ENCODE results near the gene TRPV3.
"Not testable (repeated sequence)": the region's sequence is repeated elsewhere in the genome, so short reads cannot be mapped to it uniquely, and the experiment has no call there.

The TRPV3 gene

DNA sequence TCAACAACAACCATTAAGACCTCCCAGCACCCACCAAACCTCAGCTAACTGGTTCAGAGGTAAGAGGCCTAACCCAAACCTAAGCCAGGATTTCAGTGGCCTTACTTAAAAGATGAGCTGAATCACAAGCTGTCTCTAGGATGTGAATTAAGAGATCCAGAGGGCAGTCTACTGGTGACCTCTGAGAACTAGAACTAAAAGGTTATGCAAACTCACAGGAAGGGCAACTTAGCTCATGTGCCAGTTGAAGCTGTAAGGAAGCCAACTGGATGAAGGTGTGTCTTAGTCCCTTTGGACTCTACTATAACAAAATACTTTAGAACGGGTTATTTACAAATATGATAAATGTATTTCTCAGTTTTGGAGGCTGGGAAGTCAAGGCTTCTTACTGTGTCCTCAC lies 91.3 kb downstream of the TRPV3 start:
- DNase-seq (ENCODE audit: low spot score); H3K9ac ChIP-seq (ENCODE audit: low read depth, low read length, poor library complexity): not testable (repeated sequence)
- no CpG with 5 or more reads among the region's 1 CpG for WGBS, 2 donors (ENCODE audit: extremely low coverage in 2 of 2, insufficient read length in 2 of 2, insufficient replicate concordance in 1 of 2)

More for the DNA sequence above, 91.3 kb downstream of the TRPV3 start:
- H2BK120ac ChIP-seq (ENCODE audit: low read depth, low read length); H3K27me3 ChIP-seq (ENCODE audit: control insufficient read depth in 3 of 3, insufficient read depth in 3 of 3, low read depth in 1 of 3, low read length in 3 of 3); H2BK15ac ChIP-seq (ENCODE audit: low read length); H4K8ac ChIP-seq (ENCODE audit: low read depth, low read length); H3K4me2 ChIP-seq (ENCODE audit: insufficient read depth, low read length, poor library complexity, severe bottlenecking); H3K27ac ChIP-seq (replicated peaks; ENCODE audit: low read length); H2AK5ac ChIP-seq (ENCODE audit: low read depth, low read length); H2AFZ ChIP-seq (ENCODE audit: low read length); H3K18ac ChIP-seq (ENCODE audit: low read length); H3K79me1 ChIP-seq (ENCODE audit: low read depth, low read length); H3K4me1 ChIP-seq (ENCODE audit: control insufficient read depth in 2 of 2, insufficient read depth in 1 of 2, low read depth in 1 of 2, low read length in 2 of 2); H3K4ac ChIP-seq (ENCODE audit: low read length); H2BK12ac ChIP-seq (ENCODE audit: low read length); H3K4me3 ChIP-seq (ENCODE audit: low read length in 2 of 2); H3K14ac ChIP-seq (ENCODE audit: low read length); H3K36me3 ChIP-seq (replicated peaks in 1 of 2; ENCODE audit: control insufficient read depth in 2 of 2, insufficient read depth in 2 of 2, low read length in 2 of 2); H2BK5ac ChIP-seq (ENCODE audit: low read length); H4K91ac ChIP-seq (ENCODE audit: low read depth, low read length, poor library complexity); H3K23ac ChIP-seq (ENCODE audit: low read depth, low read length, poor library complexity); H3K9me3 ChIP-seq (replicated peaks in 1 of 2; ENCODE audit: control insufficient read depth in 2 of 2, insufficient read depth in 1 of 2, low read depth in 1 of 2, low read length in 2 of 2): not testable (repeated sequence)

Data from neuronal stem cell (in vitro differentiated cells).